Keratinocyte (primary cell): ENCODE data around the gene SYNPR.
A peak's percentile ranks its signal among the peaks of the same experiment; 100 is the strongest.

Experiments
- EZH2 ChIP-seq: IDR thresholded peaks from one replicate; pipeline ENCODE4 v1.6.1; 2012; ENCODE audit warnings: inconsistent platforms, mild to moderate bottlenecking, low read length, moderate library complexity
- TF ChIP-seq, protein P1 (sequence below), 3 experiments: IDR thresholded peaks in 1 of 3; conservative IDR thresholded peaks in 1 of 3; optimal IDR thresholded peaks in 1 of 3; 2 replicates in 2 of 3; 3 replicates in 1 of 3; pipeline versions ENCODE3 to v1.5.1; 2011; ENCODE audit warnings: low read length in 3 of 3, mild to moderate bottlenecking in 3 of 3, moderate library complexity in 2 of 3, control low read depth in 1 of 3, inconsistent platforms in 1 of 3; ENCODE audit not compliant: insufficient read depth in 2 of 3; ENCODE audit errors: extremely low read depth in 1 of 3

DNA sequence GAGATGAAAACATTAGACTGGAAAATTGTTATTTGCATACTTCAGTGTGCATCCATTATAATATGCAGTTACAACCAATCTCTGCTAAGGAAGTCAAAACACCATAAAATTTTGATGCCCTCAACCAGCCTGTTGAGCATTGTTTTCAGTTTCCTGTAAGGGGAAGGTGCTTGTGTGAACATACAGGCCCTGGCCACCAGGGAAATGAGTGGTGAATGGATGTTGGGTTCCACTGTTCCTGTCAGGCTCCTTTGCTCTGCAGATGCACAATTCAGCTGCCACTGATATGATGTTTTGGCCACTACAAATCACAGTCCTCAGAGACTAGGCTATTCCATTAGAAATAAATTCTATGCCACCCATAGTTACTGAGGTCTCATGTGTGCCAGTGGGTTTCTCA is 184.6 kb downstream of the SYNPR start:
- TF ChIP-seq, protein P1, sequence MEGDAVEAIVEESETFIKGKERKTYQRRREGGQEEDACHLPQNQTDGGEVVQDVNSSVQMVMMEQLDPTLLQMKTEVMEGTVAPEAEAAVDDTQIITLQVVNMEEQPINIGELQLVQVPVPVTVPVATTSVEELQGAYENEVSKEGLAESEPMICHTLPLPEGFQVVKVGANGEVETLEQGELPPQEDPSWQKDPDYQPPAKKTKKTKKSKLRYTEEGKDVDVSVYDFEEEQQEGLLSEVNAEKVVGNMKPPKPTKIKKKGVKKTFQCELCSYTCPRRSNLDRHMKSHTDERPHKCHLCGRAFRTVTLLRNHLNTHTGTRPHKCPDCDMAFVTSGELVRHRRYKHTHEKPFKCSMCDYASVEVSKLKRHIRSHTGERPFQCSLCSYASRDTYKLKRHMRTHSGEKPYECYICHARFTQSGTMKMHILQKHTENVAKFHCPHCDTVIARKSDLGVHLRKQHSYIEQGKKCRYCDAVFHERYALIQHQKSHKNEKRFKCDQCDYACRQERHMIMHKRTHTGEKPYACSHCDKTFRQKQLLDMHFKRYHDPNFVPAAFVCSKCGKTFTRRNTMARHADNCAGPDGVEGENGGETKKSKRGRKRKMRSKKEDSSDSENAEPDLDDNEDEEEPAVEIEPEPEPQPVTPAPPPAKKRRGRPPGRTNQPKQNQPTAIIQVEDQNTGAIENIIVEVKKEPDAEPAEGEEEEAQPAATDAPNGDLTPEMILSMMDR (optimal IDR thresholded peaks at IDR 0.05 in 1 of 3, IDR thresholded peaks at IDR 0.05 in 1 of 3, conservative IDR thresholded peaks at IDR 0.05 in 1 of 3; ENCODE audit: extremely low read depth in 1 of 3, insufficient read depth in 2 of 3, low read length in 3 of 3) = peak in 1 of 3 experiments; percentile 6
- TF ChIP-seq EZH2 = no peak
